IPS-NIHi7 (cell line): ENCODE measurements around the gene IGF1R.

Experiments
- DNase-seq: peaks from one replicate; pipeline ENCODE4 v3.0.0; 2012; ENCODE audit warnings: mixed read lengths; ENCODE audit errors: extremely low spot score

IGF1R gene

GRCh38 chr15:98824595-98824994, 176.3 kb downstream of the IGF1R start:
- no peak for DNase-seq

DNA sequence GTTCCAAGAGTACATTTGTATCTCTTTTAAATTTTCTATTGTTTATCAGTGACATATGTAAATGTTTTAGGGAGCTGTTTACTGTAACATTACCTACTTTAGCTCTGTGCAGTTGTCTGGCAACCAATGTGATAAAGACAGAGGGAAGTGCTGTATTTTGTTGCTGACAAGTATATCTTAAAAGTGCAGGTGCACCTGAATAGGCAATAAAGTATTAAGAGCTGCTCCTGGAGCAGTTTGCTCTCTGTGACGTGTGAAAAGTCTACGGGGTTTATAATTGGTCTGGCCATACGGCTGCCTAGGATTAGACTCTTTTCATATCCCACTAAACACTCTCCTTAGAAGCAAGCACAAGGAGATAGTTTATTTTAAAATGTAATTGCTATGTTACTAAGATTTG, 178.3 kb downstream of the IGF1R start:
- no peak for DNase-seq

- DNase-seq = no peak
These were observed 178.9 kb downstream of the IGF1R start for GRCh38 chr15:98827217-98827616.

DNA sequence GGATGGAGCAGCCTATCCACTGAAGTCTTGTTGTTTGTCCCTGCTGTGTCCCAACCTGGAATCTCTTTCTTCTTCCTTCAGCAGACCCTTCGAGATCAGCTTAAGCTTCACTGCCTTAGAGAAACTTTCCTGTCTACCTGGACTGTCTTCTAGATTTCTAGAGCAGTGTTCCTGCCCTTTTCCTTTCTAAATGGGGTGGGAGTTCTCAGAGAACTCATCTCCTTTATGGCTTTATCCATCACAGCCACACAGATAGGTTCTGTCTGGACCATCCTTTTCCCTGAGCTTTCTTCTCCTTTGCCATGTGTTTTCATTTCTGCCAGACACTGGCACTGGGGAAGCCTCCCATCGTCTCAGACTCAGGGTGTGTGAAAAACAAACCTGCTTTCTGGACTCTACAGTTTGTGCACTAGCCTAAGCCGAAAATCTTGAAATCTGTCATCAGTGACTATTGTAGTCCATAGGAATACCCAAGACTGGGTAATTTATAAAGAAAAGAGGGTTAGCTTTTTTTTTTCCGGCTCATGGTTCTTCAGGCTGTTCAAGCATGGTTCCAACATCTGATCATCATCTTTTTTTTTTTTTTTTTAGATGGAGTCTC, 181.8 kb downstream of the IGF1R start:
- DNase-seq = no peak

DNA sequence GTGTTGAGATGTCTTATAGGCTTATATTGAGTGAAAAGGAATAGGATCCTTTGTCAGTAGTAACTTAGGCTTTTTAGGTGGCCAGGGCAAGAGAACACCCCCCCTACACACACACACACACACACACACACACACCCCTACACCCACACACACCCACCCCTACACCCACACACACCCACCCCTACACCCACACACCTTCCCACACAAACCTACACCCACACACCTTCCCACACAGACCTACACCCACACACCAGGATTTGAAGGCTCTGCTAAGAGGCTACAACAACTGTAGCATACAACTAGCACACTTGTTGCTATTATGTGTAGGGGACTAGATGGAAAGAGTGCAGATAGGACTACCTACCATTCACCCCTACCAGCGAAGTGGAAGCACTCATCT, 186.6 kb downstream of the IGF1R start:
- DNase-seq = no peak

- DNase-seq = no peak
These were observed 187.5 kb downstream of the IGF1R start for GRCh38 chr15:98835876-98836275.

DNA sequence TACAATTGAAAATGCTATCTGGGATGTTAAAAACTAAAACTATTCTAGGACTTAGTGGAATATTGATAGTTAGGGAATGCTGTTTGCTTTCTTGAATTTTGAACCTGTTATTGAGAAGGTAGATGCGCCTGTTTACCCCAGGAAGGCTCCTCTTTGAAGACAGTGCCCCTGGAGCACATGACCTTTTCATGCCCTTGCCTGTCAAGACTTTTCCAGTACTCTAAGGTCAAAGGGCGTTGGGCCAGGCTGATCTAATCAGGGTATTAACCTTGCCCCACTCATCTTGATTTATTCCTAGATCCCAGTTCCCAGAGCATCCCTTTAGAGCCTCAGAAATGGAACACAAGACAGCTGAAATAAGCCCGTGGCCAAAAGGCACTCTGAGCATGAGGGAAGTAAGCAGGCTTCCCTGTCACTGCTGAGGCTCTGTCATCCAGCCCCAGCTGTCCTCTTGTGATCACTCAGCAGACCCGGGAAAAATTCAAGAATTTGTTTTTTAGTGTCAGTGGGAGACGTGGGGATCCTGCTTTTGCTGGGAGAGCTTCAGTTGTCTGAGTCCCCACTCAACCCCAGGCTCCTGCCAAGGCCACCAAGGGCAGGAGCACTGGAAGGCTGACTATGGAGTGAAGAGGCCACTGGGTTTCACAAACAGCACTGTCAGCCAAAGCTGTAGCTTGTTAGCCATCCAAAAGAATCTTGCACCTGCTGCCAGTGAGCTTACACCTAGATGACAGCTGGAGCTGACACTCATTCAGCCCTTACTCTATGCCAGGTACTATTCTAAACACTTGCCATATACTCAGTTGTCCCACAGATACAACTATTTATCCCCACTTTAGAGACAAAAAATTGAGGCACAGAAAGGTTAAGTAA, 190.3 kb downstream of the IGF1R start:
- no peak for DNase-seq

DNA sequence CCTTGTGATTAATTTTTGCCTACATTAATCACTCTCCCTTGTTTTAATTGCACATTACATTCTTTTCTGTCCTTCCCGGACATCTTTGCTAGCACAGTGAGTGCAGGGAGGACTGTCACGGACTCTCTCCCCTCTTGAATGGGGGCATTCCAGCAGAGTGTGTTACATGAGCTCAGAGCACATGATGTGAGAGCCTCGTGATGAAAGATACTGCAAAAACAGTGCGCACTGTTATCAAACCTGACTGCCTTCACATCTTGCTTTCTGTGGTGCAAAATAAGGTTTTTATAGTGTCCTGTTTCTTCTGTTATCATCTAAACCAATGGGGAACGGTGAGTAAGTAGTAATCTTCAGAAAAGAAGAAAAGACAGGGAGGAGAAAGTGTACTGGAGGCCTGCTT, 191.7 kb downstream of the IGF1R start:
- no peak for DNase-seq

GRCh38 chr15:98841419-98841970, 193.2 kb downstream of the IGF1R start:
- no peak for DNase-seq

GRCh38 chr15:98842192-98842972, 194.0 kb downstream of the IGF1R start:
- DNase-seq = no peak

GRCh38 chr15:98842973-98843285, 194.6 kb downstream of the IGF1R start:
- no peak for DNase-seq

- DNase-seq = no peak
These were observed 195.5 kb downstream of the IGF1R start for GRCh38 chr15:98843844-98844243.

- DNase-seq = no peak
These were observed 195.9 kb downstream of the IGF1R start for GRCh38 chr15:98844261-98844660.

GRCh38 chr15:98845138-98845884, 197.0 kb downstream of the IGF1R start:
- DNase-seq = no peak

- peak; percentile 80 for DNase-seq
These were observed 202.7 kb downstream of the IGF1R start for GRCh38 chr15:98850961-98851572.

DNA sequence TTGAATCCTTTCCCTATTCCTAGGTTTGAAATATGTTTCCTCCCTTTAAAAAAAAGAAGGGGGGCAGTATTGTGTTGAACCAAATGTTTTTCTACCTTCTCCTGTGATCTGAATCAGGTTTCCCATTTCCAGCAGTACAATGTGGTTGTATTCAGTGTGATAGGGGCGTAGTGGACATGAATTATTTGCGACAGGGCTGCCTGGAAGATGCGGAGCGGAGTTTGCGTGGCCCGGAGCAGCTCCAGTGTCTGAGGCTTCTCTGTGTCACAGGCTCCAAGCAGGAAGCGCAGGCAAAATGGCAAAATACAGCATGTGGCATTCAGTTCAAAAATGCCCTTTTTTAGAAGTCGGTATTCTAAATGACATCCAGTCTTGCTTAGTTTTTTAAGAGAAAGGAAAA, 204.8 kb downstream of the IGF1R start:
- peak; percentile 53 for DNase-seq

GRCh38 chr15:98853617-98854420, 205.5 kb downstream of the IGF1R start:
- DNase-seq = no peak

DNA sequence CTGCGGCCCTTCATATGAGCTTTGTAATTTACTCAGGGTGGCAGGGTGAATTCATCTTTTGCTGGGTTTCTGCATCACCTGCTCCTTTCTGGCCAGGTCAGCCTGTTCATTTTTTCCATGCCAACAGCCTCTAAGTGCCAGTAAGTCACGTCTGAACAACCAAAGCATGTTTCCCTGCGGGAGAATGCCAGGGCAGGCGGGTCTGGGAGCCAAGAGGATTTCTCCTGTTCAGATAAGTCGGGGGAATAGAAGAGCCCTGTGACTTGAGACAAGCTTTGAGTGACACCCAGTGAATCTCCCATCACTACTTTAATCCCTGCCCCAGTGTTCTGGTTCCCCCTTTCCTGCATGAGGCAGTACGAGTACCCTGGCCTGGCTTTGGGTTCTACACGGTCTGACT, 206.2 kb downstream of the IGF1R start:
- DNase-seq = no peak

DNA sequence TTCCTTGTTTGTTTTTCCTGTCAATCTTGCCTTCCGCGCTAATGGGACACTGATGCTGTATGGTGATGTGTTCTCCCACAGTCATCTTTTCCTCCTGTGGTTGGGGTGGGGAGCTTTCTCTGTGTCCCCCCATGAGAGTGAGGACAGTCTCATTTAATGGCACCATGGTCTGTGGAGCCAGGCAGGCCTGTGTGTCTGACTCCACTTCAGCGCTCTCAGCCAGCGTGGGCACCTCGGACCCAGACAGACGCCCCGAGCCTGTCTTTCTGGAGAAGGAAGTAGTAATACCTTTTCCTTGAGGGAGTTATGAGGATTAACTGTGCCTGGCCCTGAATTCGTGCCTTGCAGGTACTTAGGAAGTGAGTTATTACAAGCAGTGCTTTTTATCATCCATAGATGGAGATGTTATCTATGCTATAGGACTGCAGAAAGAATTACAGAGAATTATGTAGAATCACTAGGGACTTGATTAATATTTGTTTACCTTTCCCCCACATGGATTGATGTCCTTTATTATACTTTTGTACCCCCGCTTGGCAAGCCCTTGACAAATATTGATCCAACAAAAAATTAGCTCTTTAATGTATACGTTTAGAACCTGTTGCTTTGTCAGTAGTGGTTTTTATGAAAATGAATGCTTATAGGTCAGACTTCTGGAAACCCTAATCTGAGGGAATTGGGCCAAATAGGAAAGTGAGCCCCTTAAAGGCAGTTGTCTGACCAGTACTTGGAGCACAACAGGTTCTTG, 206.9 kb downstream of the IGF1R start:
- DNase-seq = no peak
